Erythroblast (primary cell): Measurements from ENCODE around the gene MRPS17.

Experiments
- GATA1 ChIP-seq: IDR thresholded peaks from 2 replicates; pipeline ENCODE4 v1.6.1; 2011; ENCODE audit warnings: low read depth, mild to moderate bottlenecking, control low read depth, low read length, moderate library complexity
- POLR2A ChIP-seq: IDR thresholded peaks from 2 replicates; pipeline ENCODE4 v1.6.1; 2011; ENCODE audit warnings: mild to moderate bottlenecking, low read length

- TF ChIP-seq POLR2A = no peak
- TF ChIP-seq GATA1 = no peak
These were observed 33.9 kb upstream of the MRPS17 start for GRCh38 chr7:55917771-55918170.
